Adipocyte (in vitro differentiated cells): ENCODE measurements around the gene RIN3.

Experiments
- DNase-seq: peaks from one replicate; pipeline ENCODE4 v3.0.0-alpha.2; 2015; ENCODE audit warnings: low read depth
- H3K27me3 ChIP-seq: replicated peaks from 2 replicates; pipeline ENCODE4 v1.7.0; 2013; ENCODE audit warnings: mild to moderate bottlenecking, low read length, moderate library complexity; ENCODE audit not compliant: control insufficient read depth, insufficient read depth
- H3K36me3 ChIP-seq: 2 replicates; pipeline ENCODE4 v1.7.0; 2013; ENCODE audit warnings: low read length, mild to moderate bottlenecking, moderate library complexity; ENCODE audit not compliant: control insufficient read depth, insufficient read depth, severe bottlenecking
- H3K4me1 ChIP-seq: 2 replicates; pipeline ENCODE4 v1.7.0; 2013; ENCODE audit warnings: mild to moderate bottlenecking, low read length, moderate library complexity; ENCODE audit not compliant: control insufficient read depth, insufficient read depth
- H3K4me3 ChIP-seq: 2 replicates; pipeline ENCODE4 v1.7.0; 2013; ENCODE audit warnings: mild to moderate bottlenecking, low read length, moderate library complexity
- H3K9ac ChIP-seq: 2 replicates; pipeline ENCODE4 v1.7.0; 2013; ENCODE audit warnings: mild to moderate bottlenecking, low read length, moderate library complexity
- H3K9me3 ChIP-seq: 2 replicates; pipeline ENCODE4 v1.7.0; 2013; ENCODE audit warnings: mild to moderate bottlenecking, low read length, moderate library complexity; ENCODE audit not compliant: control insufficient read depth

RIN3 gene

DNA sequence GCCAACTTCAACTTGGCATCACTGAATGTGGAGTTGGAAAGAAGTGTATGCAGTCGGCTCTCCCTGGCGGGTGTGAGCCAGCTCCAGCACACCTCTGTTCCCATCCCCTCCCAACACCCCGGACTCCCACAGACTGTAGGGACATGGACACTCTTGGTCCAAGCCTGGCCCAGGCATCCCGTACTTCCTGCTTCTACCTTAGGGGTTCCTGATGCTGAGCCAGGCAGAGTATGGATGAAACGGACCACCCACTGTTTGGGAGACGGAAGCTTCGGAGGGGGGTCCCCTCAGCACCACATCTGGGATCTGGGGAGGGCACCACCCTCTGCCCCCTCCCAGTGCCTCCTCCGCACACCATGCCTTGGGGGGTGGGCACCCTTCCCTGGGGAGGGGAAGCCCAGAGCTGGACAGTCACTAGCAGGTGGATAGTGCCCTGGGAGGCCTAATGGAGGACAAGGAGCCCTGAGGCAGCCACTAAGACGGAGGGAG, 172.9 kb downstream of the RIN3 start:
- no peak for DNase-seq
- H3K4me3 ChIP-seq, result no peak overlapping the region

DNA sequence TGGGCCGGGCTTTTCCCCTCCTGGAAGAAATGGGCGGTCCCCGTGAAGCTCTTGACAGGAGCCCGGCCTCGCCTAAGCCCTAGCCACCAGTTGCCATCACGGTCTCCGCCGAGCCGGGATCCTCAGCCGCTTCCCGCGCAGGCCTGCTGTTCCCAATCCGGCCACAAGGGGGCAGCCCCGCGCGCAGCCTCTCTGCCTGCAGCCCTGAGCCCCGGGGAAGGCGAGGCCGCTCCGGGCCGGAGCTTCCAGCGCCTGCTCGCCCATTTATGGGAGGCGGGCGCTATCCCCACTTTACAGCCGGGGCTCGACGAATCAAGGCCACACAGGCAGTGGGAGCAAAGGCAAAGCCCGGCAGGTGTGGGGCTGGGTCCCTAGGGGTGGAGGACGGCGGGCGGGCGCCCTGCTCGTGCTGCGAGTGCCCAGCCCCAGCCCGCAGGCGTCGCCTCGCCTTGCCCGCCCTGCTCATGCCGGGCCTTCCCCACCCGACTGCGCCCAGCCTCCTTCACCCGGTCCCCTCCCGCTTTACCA, 173.4 kb downstream of the RIN3 start:
- peak; percentile 80 for DNase-seq
- H3K4me3 ChIP-seq, result no peak overlapping the region
- H3K9ac ChIP-seq, result peak overlapping the region; percentile 62

More for the DNA sequence above, 172.9 kb downstream of the RIN3 start:
- Histone ChIP-seq H3K36me3 (peaks cover 8% of the 10 kb centered on the region), H3K4me1 (peaks cover 1% of the 10 kb centered on the region), H3K27me3 (no peaks in the 10 kb centered on the region), H3K9me3 (no peaks in the 10 kb centered on the region), H3K9ac (no peak overlapping the region)

DNA sequence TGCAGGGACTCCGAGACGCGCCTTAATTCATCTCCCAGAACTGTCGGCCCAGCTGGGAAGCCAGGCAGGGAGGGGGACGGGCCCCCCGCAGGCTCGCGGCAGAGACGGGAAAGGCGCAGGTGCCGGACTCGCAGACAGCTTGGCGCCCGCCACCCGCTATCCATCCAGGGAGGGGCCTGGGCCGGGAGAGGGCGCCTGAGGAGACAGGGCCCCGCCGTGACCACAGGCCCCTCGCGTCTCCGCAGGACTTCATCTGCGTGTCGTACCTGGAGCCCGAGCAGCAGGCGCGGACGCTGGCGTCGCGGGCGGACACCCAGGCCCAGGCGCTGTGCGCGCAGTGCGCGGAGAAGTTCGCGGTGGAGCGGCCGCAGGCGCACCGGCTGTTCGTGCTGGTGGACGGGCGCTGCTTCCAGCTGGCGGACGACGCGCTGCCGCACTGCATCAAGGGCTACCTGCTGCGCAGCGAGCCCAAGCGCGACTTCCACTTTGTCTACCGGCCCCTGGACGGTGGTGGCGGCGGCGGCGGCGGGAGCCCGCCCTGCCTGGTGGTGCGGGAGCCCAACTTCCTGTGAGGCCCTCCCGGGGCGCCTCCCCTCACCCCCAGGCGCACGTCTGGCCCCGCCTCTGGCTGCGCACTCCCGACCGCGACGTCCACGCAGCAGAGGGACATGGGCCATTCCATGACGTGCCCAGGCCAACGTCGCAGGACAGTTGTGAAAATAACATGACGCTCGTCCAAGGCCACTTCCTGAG, 174.3 kb downstream of the RIN3 start:
- Histone ChIP-seq H3K4me3 (no peak overlapping the region), H3K4me1 (peaks cover 6% of the 10 kb centered on the region), H3K36me3 (peaks cover 8% of the 10 kb centered on the region), H3K9ac (no peak overlapping the region), H3K27me3 (no peaks in the 10 kb centered on the region), H3K9me3 (no peaks in the 10 kb centered on the region)
- DNase-seq, result no peak

More for the DNA sequence above, 173.4 kb downstream of the RIN3 start:
- Histone ChIP-seq H3K9me3 (no peaks in the 10 kb centered on the region), H3K27me3 (no peaks in the 10 kb centered on the region), H3K36me3 (peaks cover 8% of the 10 kb centered on the region), H3K4me1 (no peaks in the 10 kb centered on the region)

DNA sequence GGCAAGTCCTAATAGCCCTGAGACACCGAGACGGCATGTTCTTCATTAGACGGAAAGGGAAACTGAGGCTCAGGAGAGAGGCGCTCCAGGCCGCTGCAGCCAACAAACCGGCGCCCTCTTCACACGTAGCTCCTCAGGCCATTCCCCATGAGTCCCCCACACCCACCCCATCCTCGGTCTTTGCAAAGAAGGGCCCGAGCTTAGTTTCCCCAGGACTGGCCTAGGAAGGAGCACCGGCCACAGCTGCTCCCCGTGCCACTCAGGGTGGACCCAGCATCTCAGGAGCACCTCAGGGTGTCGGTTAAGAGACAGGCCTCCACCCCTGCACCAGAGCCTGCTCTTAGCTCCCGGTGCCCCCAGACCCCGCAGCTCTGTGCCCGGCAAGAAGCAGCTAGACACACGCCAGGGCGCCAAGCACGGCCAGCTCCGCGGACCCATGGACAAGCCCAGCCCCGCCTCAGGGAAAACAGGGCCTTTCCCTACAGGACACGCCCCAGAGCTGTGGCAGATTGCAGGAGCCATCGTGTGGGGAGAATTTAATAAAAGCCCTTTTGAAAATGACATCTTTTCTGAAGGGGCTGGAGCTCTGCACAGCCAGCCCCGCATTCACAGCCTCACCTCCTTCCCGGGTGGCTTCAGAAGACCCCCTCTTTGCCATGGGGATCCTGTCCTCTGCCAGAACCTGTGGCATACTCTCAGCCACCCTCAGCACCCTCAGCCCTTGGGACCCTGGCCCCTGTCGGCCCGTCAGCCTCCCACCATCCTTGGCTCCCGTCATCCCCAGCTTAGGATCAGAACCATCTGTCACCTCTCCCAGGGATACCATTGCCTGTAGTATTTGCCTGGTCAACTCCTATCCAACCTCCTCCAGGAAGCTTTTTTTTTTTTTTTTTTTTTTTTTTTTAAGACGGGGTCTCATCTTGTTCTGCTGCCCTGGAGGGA, 175.1 kb downstream of the RIN3 start:
- H3K4me3 ChIP-seq, result no peak overlapping the region

DNA sequence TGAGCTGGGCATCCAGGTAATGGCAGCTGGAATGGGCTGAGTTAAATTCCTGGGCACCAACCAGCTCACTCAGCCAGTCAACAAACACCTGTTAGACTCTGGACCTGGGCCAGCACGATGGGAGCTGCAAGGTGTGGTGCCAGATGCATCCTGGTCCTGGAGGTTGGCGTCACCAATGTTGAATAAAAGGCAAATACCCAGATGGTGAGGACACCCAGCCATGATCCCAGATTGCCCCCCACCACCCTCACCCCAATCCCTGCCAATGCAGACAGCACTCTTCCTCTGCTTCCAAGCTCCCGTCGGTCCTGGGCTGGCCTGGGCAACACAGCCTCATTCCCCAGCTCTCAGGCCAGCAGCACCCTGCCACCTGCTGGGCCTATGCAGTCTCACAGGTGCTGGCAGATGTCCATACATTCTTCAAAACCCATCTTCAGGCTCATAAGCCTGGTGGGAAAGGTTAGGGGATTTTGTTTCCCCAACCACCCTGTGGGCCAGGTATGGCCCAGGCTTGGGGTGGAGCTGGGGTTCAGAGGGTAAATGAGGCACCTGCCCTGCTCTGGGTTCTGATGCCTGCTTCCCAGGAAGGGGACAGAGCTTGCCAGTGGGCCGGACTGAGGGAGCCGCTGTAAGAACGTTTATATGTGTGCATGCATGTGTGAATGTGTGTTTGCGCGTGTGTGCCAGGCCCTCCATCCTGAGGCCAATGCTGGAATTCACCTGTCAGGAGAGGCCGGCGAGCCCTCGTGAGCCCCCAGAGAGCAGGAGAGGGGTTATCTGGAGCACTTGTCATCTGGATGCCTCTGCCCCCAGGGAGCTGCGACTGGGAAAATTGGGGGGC, 176.8 kb downstream of the RIN3 start:
- H3K9ac ChIP-seq, result no peak overlapping the region
- H3K9me3 ChIP-seq, result no peaks in the 10 kb centered on the region
- no peaks in the 10 kb centered on the region for H3K27me3 ChIP-seq
- DNase-seq, result peak; percentile 19
- peaks cover 8% of the 10 kb centered on the region for H3K4me1 ChIP-seq
- peaks cover 8% of the 10 kb centered on the region for H3K36me3 ChIP-seq
- no peak overlapping the region for H3K4me3 ChIP-seq

More for the DNA sequence above, 175.1 kb downstream of the RIN3 start:
- no peak for DNase-seq
- no peak overlapping the region for H3K9ac ChIP-seq
- H3K9me3 ChIP-seq, result no peaks in the 10 kb centered on the region
- H3K27me3 ChIP-seq, result no peaks in the 10 kb centered on the region
- peaks cover 8% of the 10 kb centered on the region for H3K4me1 ChIP-seq
- H3K36me3 ChIP-seq, result peaks cover 8% of the 10 kb centered on the region

DNA sequence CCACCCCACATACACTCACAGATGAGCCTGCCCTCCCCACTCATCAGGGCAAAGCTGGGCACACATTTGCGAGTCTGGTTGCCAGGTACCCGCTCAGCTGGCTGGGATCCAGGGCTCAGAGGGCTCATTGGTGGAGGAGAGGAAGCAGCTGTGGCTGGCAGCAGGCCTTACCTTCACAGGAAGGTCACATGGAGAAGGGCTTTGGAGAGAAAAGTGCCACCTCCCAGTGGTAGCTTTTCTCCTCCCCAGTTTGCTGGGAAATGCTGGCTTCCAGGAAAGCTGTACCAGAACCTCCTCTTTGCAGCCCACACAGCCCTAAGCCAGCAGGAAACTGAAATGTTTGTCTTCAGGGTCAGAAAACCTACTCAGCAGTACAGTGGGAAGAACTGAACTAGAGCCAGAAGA, 179.2 kb downstream of the RIN3 start:
- no peak for DNase-seq

DNA sequence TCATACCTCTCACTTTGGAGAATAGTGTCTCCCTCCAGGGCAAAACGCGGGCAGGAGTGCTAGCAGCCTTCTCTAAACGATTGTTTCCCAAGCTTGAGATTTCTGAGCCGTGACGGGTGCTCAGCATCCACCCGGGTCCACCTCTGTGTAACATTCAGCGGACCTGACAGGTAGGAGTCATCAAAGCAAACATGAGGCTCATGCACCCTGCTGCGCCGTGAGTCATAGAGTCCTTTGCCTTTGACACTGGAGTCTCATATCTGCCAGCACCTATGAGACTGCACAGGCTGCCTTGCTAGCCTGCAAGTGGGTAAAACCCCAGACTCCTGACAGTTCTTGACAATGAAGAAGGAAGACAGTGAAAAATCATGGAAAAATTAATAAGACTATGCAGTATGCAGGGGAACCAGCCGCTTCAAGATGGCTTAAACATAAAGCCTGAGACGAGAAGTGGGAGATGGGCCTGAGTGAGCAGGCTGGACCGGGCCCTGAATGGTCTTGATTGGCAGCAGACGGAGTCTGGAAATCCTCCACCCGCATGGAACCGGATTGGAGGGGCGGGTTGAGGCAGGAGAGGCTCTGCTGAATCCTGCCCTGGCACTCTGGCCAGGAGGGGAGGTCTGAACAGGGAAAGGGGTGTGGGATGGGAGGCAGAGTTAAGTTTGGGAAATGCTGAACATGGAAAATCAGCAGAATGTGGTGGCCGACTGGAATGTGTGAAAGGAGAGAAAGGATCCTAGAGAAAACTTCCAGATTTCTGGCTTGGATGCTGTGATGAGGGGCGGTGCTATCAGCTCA, 180.6 kb downstream of the RIN3 start:
- H3K36me3 ChIP-seq, result no peaks in the 10 kb centered on the region
- H3K27me3 ChIP-seq, result no peaks in the 10 kb centered on the region
- H3K9me3 ChIP-seq, result no peaks in the 10 kb centered on the region
- H3K4me1 ChIP-seq, result peaks cover 8% of the 10 kb centered on the region
- H3K9ac ChIP-seq, result no peak overlapping the region
- H3K4me3 ChIP-seq, result no peak overlapping the region
- DNase-seq, result no peak

More for the DNA sequence above, 179.2 kb downstream of the RIN3 start:
- Histone ChIP-seq H3K27me3 (no peaks in the 10 kb centered on the region), H3K9ac (no peak overlapping the region), H3K36me3 (no peaks in the 10 kb centered on the region), H3K4me3 (no peak overlapping the region), H3K4me1 (peaks cover 8% of the 10 kb centered on the region), H3K9me3 (no peaks in the 10 kb centered on the region)

DNA sequence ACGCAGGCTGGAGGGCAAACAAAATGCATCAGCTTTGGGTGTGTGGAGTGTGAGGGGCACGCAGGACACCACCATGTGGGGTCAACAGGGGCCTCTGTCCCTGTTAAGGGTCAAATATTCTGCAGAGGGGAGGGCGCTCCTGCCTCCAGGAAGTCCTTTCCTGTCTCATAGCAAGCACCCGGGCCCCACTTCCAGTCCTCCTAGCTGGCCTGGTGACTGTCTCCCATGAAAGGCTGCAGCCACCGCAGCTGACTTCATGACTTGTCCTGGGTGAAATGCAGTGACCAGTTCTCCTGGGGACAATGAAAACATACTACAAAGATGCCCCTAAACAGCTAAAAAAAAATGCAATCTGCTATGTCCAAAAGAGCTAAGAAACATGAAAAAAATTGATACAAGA, 181.2 kb downstream of the RIN3 start:
- no peaks in the 10 kb centered on the region for H3K9me3 ChIP-seq
- no peak for DNase-seq
- H3K9ac ChIP-seq, result no peak overlapping the region
- peaks cover 8% of the 10 kb centered on the region for H3K4me1 ChIP-seq
- H3K36me3 ChIP-seq, result no peaks in the 10 kb centered on the region
- no peaks in the 10 kb centered on the region for H3K27me3 ChIP-seq
- H3K4me3 ChIP-seq, result no peak overlapping the region

DNA sequence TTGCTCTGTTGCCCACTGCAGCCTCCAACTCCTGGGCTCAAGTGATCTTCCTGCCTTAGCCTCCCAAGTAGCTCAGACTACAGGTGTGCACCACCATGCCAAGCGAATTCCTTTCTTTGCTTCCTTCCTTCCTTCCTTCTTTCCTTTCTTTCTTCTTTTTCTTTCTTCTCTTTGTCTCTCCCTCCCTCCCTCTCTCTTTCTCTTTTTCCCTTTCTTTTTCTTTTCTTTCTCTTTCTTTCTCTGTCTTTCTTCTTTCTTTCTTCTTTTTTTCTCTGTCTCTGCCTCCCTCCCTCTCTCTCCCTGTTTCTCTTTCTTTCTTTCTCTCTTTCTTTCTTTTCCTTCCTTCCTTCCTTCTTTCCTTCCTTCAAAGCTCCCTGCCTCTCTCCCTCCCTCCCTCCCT, 182.0 kb downstream of the RIN3 start:
- Histone ChIP-seq H3K9me3 (no peaks in the 10 kb centered on the region), H3K36me3 (no peaks in the 10 kb centered on the region), H3K9ac (no peak overlapping the region), H3K27me3 (no peaks in the 10 kb centered on the region), H3K4me3 (no peak overlapping the region), H3K4me1 (peaks cover 8% of the 10 kb centered on the region)
- no peak for DNase-seq

DNA sequence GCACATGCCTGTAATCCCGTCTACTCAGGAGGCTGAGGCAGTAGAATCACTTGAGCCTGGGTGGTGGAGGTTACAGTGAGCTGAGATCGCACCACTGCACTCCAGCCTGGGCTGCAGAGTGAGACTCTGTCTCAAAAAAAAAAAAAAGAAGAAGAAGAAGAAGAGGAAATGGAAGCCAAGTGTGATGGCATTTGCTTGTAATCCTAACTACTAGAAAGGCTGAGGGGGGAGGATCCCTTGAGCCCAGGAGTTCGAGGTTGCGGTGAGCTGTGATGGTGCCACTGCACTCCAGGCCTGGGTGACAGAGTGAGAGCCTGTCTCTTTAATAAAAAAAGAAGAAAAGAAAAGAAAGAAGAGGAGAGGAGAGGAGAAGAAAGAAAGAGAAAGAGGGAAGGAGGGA, 182.8 kb downstream of the RIN3 start:
- Histone ChIP-seq H3K9me3 (no peaks in the 10 kb centered on the region), H3K36me3 (no peaks in the 10 kb centered on the region)
- no peak for DNase-seq

More for the DNA sequence above, 182.8 kb downstream of the RIN3 start:
- peaks cover 8% of the 10 kb centered on the region for H3K4me1 ChIP-seq
- H3K9ac ChIP-seq, result no peak overlapping the region
- no peaks in the 10 kb centered on the region for H3K27me3 ChIP-seq
- H3K4me3 ChIP-seq, result no peak overlapping the region
